NCI-H2227 (cell line): ENCODE measurements around the gene PECR.
"Not testable (repeated sequence)": the region's sequence is repeated elsewhere in the genome, so short reads cannot be mapped to it uniquely, and the experiment has no call there.

Experiments
- DNase-seq: peaks from one replicate; lab custom pipeline; 2025; ENCODE audit not compliant: unreplicated experiment; lab: John Stamatoyannopoulos, UW

Gene PECR

GRCh38 chr2:216031960-216032689, 49.5 kb downstream of the PECR start:
- peak; percentile 30 for DNase-seq

- DNase-seq = no peak
Measured at GRCh38 chr2:216030216-216030615, 51.4 kb downstream of the PECR start.

- no peak for DNase-seq
Measured at GRCh38 chr2:216029416-216030129, 52.0 kb downstream of the PECR start.

DNA sequence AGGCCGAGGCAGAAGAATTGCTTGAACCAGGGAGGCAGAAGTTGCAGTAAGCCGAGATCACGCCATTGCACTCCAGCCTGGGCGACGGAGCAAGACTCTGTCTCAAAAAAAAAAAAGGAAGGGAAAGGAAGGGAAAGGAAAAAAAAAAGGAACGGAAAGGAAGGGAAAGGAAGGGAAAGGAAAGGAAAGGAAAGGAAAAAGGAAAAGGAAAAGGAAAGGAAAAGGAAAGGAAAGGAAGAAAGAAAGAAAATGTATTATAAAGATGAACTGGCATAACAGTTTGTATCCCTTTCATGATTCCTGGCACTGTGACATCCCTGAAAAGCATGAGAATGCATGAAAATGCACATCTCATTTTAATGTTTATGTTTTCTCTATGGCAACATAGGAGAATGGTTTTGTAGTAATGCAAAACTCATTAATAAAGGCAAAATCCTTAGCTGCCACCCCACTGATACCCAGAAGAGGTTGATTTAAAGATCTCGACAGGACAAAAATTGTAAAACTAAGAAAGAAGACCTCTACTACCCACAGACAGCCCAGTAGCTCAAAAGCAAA, 56.8 kb downstream of the PECR start:
- DNase-seq = no peak

DNA sequence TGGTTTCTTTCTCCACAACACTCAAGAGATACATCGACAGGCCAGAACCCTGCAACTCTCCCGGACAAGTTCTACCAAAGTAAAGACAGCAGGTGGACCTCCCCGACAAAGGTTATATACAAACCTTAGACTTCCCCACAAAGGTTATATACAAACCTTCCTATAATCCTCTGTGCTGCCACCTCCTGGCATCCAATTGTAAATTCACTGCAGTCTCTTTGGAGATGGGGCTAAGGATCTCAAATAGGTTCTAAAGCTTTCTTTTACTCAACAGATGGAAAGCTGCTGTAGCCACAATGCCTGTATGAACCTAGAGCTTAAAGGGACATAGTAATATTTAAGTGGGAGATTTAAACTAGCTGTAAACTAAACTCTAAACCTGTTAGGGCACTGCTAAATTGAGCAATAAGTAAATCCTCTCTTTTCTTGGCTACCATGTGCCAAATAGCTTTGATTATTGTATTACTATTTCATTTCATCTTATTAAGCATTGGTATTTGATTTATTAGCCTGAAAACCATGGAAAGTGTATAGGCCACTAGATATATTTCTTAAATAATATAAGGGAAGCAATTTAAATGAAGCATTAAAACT, 58.5 kb downstream of the PECR start:
- peak; percentile 61 for DNase-seq

DNA sequence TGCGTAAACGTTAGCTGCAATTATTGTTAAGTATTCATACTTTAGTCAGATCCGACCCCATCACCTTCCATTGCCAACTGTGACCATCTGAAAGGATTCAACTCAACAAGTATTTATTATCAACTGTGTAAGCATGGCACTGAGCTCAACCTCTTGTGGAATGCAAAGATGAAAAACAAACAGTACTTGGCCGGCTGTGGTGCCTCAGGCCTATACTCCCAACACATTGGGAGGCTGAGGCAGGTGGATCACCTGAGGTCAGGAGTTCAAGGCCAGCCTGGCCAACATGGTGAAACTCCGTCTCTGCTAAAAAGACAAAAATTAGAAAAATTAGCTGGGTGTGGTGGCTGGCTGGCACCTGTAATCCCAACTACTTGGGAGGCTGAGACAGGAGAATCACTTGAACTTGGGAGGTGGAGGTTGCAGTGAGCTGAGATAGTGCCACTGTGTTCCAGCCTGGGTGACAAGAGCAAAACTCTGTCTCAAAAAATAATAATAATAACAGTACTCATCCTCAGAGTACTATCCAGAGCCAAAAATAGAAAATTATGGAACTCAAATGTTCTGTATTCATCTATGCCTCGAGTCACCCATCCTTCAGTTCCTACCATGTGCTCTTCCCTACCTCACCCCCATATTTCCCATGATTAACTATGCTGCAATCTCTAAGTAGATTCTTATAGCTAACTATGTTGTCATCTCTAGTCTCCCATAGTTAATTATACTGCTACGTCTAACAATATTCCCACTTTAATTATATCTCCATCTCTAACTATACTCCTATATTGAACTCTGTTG, 59.6 kb downstream of the PECR start:
- DNase-seq = no peak

- no peak for DNase-seq
Measured at GRCh38 chr2:216018709-216019108, 62.9 kb downstream of the PECR start.

GRCh38 chr2:216017365-216017764, 64.2 kb downstream of the PECR start:
- no peak for DNase-seq

GRCh38 chr2:216016581-216016980, 65.0 kb downstream of the PECR start:
- DNase-seq = no peak

DNA sequence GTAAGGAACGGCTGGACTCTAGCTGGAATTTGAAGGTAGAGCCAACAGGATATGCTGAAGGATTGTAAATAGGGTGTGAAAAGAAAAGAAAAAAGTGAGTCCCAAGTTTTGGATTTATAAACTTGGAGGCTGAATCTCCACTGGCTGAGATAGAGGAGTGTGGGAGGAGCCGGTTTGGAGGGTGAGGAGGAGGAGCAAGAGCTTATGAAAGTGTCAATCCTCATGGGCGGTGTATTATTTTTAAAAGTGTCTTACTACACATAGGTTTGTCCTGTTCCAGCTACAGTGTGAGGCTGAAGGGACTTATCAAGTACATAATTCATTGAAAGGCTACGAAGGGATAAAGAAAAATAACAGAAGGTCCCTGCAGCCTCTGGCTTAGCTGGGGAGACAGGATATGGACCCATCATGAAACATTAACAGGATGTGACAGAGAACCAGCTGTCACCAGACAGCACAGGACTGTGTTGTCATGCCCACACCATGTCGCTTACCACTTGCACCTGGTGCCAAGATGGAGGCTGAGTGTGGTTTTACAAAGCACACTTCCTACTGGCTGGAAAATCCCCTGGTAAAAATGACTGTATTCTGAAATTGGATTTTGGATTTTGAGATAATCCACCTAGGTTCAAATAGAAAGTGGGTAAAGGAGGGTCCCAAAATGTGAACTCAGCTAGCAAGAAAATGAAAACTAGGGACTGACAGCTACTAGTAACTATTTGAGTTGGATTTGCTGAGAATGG, 65.7 kb downstream of the PECR start:
- DNase-seq = no peak

GRCh38 chr2:216014986-216015385, 66.6 kb downstream of the PECR start:
- no peak for DNase-seq

DNA sequence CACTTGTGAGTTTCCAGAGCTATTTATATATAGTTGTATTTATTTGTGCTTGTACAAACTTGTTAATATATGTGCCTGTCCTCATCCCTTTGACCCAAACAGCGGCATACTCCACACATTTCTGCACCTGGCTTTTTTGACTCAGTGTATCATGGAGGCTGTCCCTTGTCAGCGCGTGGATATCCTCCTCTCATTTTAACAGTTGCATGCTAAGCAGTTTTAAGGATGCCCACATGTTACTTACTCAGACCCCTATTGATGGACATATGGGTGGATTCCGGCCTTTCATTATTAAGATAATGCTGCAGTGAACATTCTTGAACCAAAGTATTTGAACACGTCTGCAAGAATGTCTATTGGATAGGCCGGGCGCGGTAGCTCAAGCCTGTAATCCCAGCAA, 67.6 kb downstream of the PECR start:
- no peak for DNase-seq

DNA sequence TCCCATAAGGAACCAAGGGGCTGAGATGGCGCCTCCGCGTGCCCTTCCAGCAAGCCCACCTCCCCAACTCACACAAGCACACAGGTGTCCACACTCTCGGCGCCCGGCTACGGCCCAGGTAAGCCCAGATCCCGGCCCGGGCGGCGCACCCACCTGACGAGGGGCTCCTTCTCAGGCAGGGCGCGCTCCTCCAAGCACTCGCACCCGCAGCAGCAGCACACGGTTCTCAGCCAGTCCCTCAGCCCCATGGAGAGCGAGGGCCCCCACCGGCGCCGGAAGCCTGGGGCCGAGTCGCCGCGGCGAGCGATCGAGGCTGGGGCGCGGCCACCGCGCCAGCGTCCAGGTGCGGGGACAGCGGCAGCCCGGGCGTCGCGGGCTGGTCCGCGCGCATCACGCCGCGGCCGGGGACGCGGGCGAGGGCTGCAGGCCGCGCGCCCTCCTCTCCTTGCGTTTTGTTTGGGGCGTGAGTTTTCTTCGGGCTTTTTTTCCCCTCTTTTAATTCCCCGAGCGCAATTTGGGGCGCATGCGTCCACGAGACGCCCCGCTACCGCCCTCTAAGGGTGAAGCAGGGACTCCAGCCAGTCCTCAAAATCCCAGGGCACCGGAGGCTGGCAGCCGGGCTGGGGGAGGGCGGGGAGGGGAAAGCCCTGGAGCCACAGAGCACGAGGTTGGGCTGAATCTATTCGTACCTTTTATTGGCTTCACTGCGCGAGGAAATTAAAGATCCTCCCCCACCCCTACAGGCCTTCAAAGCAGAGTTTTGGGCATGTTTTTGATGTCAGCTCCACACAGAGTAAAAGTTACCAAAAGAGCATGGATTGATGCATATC, 68.3 kb downstream of the PECR start, which contains the start of gene MREG:
MREG (minus strand) TSS at position 472 of the 830 bp plus-strand sequence; CDS start at position 248, 224 bp downstream.
- peak; percentile 95 for DNase-seq

GRCh38 chr2:216012830-216013079, 68.9 kb downstream of the PECR start:
- DNase-seq = no peak

- peak; percentile 52 for DNase-seq
Measured at GRCh38 chr2:216012133-216012829, 69.3 kb downstream of the PECR start.

- DNase-seq = not testable (repeated sequence)
Measured at GRCh38 chr2:216009215-216009614, 72.4 kb downstream of the PECR start.

GRCh38 chr2:216008387-216008786, 73.2 kb downstream of the PECR start:
- no peak for DNase-seq

GRCh38 chr2:216006164-216006663, 75.4 kb downstream of the PECR start:
- DNase-seq = no peak
